GM12873 (cell line): Measurements from ENCODE around the gene SLC12A4.

Experiments
- TF ChIP-seq, protein P1 (sequence below): IDR thresholded peaks from 2 replicates; pipeline ENCODE4 v1.5.1; 2012; ENCODE audit warnings: low read depth, mild to moderate bottlenecking, moderate library complexity, low read length, control low read depth; ENCODE audit not compliant: insufficient read depth; ENCODE audit errors: missing control alignments

The SLC12A4 gene

DNA sequence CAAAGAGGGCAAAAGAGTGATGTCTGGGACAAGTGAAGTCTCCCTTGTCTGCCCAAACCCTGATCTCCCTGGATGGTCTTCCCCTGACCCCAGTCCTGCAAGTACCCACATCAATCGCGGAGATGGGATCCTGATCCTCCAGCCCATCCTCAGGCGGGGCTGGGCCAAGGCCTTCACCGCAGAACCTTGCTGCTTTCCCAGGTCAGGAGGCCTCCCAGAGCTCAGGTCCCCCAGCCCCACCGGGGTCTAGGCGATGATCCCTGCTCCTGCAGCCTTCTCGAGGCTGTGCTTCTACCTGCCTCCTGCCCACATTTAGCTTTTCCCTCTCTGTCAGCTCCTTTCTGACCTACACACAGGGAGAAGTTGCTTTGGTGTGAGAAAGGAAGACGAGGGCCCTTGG, 6.3 kb downstream of the SLC12A4 start:
- TF ChIP-seq, protein P1, sequence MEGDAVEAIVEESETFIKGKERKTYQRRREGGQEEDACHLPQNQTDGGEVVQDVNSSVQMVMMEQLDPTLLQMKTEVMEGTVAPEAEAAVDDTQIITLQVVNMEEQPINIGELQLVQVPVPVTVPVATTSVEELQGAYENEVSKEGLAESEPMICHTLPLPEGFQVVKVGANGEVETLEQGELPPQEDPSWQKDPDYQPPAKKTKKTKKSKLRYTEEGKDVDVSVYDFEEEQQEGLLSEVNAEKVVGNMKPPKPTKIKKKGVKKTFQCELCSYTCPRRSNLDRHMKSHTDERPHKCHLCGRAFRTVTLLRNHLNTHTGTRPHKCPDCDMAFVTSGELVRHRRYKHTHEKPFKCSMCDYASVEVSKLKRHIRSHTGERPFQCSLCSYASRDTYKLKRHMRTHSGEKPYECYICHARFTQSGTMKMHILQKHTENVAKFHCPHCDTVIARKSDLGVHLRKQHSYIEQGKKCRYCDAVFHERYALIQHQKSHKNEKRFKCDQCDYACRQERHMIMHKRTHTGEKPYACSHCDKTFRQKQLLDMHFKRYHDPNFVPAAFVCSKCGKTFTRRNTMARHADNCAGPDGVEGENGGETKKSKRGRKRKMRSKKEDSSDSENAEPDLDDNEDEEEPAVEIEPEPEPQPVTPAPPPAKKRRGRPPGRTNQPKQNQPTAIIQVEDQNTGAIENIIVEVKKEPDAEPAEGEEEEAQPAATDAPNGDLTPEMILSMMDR, result no peak

- TF ChIP-seq, protein P1, result no peak
These were observed 6.9 kb downstream of the SLC12A4 start for GRCh38 chr16:67961551-67961957.

DNA sequence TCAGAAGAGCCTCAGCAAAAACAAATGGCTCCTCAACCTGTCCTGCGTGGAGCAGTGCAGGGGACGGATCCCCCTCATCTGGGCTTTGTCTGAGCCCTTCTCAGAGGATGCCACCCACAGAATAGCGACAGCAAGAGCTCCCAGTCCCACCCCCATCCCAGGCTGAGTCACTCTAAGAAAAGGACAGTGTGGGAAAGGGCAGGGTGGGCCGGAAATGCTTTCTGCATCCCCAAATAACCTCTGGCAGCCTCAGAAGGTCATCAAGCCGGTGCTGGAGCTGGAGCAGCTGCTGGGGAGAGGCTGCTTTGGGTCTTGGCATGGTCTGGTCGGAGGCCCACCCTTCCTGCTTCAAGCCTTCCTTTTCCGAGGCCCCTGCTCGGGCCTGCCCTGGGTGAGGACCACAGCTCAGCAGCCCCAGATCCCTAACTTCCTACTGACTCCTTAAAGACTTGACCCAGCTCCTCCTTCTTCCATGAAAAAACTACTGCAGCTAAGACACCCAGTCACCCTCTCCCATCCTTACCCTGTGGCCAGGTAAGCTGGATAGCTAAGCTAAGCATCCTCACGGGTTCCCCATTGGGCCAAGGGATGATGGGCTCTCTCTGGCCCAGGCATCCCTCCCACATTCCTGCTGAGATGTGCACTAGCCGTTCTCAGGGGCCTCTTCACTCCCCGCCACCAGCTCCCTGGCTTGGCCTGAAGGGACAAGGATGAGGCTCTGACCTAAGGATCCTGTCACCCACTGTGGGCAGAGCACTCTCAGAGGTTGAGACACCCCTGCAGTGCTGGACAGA, 8.7 kb downstream of the SLC12A4 start:
- TF ChIP-seq, protein P1, result no peak

GRCh38 chr16:67957622-67958021, 10.8 kb downstream of the SLC12A4 start:
- TF ChIP-seq, protein P1, result no peak

DNA sequence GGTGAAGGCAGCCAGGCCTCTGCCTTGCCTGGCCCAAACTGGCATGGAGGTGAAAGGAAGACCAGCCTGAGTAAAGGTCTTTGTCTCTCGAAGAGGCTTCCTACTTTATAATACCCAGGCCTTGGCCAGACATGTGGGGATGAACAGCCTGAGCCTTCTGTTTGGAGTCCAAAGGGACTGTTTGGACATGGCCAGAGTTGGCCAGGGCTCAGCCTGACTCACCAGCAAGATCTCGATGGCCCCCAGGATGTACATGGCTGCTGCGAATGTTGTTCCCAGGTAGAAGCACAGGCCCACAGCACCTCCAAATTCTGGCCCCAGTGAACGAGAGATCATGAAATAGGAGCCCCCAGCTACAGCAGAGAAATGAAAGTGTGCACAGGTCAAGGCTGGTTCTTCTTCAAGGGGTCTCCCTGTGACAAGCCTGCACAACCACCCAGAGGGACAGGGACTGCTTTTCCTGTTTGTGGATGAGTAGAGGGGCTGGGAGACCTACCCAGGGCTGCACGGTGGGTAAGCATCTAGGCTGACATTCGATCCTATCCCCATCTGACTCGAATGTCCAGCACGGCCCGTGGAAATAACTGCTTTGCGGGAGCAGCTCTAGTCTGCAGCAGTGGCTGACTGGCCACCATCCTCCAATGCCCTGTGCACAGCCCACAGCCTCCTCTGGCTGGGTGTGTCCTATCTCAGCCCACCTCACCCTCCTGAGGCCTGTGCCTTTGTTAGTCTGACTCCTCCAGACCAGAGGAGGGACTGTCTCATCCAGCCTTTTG, 13.8 kb downstream of the SLC12A4 start:
- TF ChIP-seq, protein P1, result no peak

DNA sequence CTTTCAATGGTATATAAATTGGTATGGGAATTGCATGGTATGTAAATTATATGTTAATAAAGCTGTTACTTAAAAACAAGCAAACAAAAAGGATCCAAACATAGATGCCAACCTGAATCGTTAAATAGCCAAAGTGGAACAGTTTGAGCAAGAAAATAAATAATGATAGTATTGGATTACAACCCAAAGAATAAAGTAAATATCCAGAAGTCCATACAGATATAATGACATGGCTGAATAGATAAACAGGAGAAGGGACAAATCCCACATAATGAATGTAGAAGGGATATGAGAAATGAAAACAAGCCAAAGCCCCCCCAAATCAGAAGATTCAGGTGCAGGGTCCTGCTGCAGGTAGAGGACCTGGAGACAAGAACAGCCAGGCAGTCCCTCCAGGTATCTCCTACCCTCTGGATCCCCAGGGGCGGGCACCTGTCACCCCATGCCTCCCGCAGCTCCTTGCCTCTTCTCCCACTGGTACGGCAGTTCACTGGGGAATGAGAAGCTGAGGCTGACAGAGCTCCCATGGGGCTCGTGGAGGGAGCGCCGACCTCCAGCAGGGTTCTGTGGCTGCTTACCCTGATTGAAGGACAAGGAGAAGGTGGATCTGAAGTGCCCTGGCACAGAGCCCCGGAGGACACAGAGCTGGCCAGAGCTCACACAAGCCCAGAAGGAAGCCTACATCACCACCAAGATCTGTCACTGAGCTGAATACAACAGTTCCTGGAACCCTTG, 14.6 kb downstream of the SLC12A4 start:
- TF ChIP-seq, protein P1, result no peak

DNA sequence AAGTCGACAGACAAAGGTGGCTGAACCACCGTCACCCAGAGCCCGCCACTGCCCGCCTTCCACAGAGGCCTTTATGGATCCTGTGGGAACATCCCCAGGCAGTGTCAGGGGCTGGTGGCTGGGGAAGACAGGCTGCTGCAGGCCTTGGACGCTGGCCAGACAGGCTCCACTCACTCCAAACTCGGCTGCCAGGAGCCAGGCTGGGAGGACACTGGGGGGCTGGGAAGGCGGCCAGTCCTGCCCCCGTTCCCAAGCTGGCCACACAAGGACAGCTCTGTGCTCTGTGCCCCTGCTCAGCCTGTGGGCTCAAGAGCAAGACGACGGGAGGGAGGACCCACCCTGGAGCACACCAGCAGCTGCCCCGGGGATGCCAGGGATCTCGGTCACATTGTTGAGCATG, 17.0 kb downstream of the SLC12A4 start:
- TF ChIP-seq, protein P1, result no peak
